ENCODE data around the gene DBNDD1.
"Not testable (repeated sequence)": the region's sequence is repeated elsewhere in the genome, so short reads cannot be mapped to it uniquely, and the experiment has no call there.

Gene DBNDD1

DNA sequence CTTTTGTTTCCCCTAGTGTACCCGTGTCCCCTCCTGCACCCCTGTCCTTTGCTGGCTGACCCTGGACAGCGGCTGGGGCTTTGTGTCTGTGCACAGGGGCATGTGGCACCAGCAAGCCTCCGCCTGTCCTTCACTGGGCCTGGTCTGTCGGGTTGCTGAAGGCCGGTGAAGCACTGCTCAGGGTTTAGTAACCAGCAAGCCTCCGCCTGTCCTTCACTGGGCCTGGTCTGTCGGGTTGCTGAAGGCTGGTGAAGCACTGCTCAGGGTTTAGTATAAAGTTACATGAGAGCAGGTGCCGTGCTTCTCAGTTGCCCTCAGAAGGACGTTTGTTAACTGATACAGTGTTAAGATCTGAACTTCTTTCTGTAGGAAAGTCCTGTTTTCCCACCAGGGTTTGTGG, 36.9 kb downstream of the DBNDD1 start:
- Histone ChIP-seq H3K36me3 (ENCODE audit: insufficient read depth, low read length) (peaks cover 61% of the 10 kb centered on the region), H3K9me3 (ENCODE audit: low read length) (no peaks in the 10 kb centered on the region), H3K9ac (ENCODE audit: low read length) (no peak overlapping the region), H3K4me1 (ENCODE audit: insufficient read depth, low read length) (no peaks in the 10 kb centered on the region), H3K27ac (ENCODE audit: low read depth, low read length) (no peak overlapping the region), H3K4me3 (ENCODE audit: low read depth in 1 of 2, low read length in 2 of 2) (no peak overlapping the region), H3K27me3 (ENCODE audit: control insufficient read depth in 1 of 2, insufficient read depth in 2 of 2, low read length in 2 of 2) (no peaks in the 10 kb centered on the region)

DNA sequence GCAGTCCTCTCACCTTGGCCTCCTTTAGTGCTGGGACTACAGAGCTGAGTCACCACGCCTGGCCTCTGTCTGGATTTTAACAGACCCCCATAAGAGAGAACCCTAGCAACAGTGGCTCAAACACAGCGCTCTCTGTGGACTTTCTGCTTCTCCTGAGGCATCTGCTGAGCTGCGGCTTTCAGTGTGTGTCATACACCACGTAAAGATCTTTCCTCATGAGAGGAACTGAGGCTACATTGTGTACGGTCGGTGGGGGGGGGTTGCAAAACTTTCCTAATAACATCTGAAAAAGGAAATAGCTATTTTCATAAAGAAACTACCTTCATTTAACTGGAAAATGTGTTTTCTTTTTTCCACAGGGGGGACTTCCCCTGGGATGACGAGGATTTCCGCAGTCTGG, 37.8 kb downstream of the DBNDD1 start:
- Histone ChIP-seq H3K27me3 (ENCODE audit: control insufficient read depth in 1 of 2, insufficient read depth in 2 of 2, low read length in 2 of 2) (no peaks in the 10 kb centered on the region), H3K9me3 (ENCODE audit: low read length) (no peaks in the 10 kb centered on the region), H3K9ac (ENCODE audit: low read length) (no peak overlapping the region), H3K27ac (ENCODE audit: low read depth, low read length) (no peak overlapping the region), H3K36me3 (ENCODE audit: insufficient read depth, low read length) (peaks cover 55% of the 10 kb centered on the region), H3K4me1 (ENCODE audit: insufficient read depth, low read length) (no peaks in the 10 kb centered on the region), H3K4me3 (ENCODE audit: low read depth in 1 of 2, low read length in 2 of 2) (no peak overlapping the region)

DNA sequence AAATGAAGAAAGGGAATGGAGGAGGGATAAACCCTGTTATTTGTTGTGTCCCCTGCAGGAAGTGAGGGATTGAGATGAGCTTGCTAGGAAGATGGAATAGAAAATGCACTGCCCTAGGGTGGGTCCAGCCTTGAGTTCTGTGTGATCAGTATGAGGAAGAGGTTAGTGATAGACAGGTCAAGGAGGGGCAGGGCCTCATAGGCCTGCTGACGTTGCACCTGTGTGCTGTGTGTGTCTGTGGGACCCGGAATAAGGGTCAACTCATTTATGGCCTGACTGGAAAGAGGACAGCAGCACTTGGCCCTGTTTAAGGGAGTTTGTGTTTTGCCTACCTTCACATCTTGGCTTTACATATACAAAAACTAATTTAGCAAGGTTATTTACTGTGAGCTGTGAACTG, 44.4 kb downstream of the DBNDD1 start:
- Histone ChIP-seq H3K27ac (ENCODE audit: low read depth, low read length) (no peak overlapping the region), H3K4me1 (ENCODE audit: insufficient read depth, low read length) (peaks cover 20% of the 10 kb centered on the region), H3K4me3 (ENCODE audit: low read depth in 1 of 2, low read length in 2 of 2) (no peak overlapping the region), H3K9ac (ENCODE audit: low read length) (no peak overlapping the region), H3K27me3 (ENCODE audit: control insufficient read depth in 1 of 2, insufficient read depth in 2 of 2, low read length in 2 of 2) (no peaks in the 10 kb centered on the region), H3K9me3 (ENCODE audit: low read length) (no peaks in the 10 kb centered on the region), H3K36me3 (ENCODE audit: insufficient read depth, low read length) (peaks cover 10% of the 10 kb centered on the region)

DNA sequence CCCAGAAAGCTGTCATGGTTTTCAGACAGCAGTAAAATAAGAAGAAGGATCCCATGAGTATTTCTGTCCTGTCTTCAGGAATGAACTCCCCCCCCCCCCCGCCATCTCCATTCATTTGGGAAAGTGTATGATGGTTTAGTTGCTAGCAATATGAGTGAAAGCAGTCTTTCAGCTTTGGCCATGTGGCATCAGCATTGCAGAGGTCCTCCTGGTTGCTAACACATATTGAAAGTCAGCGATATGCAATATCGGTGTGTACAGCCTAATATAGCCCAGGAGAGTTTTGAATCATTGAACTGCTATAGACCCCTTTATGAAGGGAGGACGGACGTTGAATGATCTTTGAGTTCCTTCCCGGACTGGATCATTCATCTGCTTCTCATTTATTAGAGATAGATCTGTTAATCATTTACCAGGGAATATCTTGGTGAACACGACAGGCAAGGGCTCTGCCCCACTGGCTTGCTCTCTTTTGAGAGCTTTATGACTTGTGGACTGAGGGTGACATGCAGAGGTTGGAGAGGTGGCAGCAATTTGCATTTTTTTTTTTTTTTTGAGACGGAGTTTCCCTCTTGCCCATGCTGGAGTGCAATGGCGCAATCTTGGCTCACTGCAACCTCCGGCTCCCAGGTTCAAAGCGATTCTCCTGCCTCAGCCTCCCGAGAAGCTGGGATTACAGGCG, 45.5 kb downstream of the DBNDD1 start:
- H3K27ac ChIP-seq (ENCODE audit: low read depth, low read length), result no peak overlapping the region

DNA sequence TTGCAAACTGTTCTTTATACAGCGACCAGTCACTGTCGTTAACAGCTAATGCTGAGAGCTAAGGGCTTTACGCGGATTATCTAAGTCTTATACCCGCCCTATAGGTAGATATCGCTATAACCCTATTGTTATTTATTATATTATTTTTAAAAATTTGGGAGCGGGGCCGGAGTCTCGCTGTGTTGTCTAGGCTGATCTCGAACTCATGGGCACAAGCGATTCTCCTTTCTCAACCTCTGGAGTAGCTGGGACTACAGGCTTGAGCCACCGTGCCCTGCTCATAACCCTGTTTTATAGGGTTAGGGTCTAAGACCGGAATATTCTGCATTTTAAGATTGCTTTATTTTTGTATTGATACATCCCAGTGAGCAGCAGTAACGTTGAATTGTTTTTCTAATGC, 46.0 kb downstream of the DBNDD1 start:
- Histone ChIP-seq H3K9me3 (ENCODE audit: low read length) (no peaks in the 10 kb centered on the region), H3K4me1 (ENCODE audit: insufficient read depth, low read length) (peaks cover 20% of the 10 kb centered on the region), H3K36me3 (ENCODE audit: insufficient read depth, low read length) (peaks cover 9% of the 10 kb centered on the region), H3K27ac (ENCODE audit: low read depth, low read length) (peak overlapping the region; percentile 97), H3K27me3 (ENCODE audit: control insufficient read depth in 1 of 2, insufficient read depth in 2 of 2, low read length in 2 of 2) (no peaks in the 10 kb centered on the region), H3K4me3 (ENCODE audit: low read depth in 1 of 2, low read length in 2 of 2) (peak overlapping the region; percentile 92 to 99), H3K9ac (ENCODE audit: low read length) (peak overlapping the region; percentile 82)

More for the DNA sequence above, 45.5 kb downstream of the DBNDD1 start:
- Histone ChIP-seq H3K27me3 (ENCODE audit: control insufficient read depth in 1 of 2, insufficient read depth in 2 of 2, low read length in 2 of 2) (no peaks in the 10 kb centered on the region), H3K4me1 (ENCODE audit: insufficient read depth, low read length) (peaks cover 20% of the 10 kb centered on the region), H3K9me3 (ENCODE audit: low read length) (no peaks in the 10 kb centered on the region), H3K4me3 (ENCODE audit: low read depth in 1 of 2, low read length in 2 of 2) (peak overlapping the region in 1 of 2 donors; percentile 92), H3K9ac (ENCODE audit: low read length) (peak overlapping the region; percentile 82), H3K36me3 (ENCODE audit: insufficient read depth, low read length) (peaks cover 9% of the 10 kb centered on the region)

DNA sequence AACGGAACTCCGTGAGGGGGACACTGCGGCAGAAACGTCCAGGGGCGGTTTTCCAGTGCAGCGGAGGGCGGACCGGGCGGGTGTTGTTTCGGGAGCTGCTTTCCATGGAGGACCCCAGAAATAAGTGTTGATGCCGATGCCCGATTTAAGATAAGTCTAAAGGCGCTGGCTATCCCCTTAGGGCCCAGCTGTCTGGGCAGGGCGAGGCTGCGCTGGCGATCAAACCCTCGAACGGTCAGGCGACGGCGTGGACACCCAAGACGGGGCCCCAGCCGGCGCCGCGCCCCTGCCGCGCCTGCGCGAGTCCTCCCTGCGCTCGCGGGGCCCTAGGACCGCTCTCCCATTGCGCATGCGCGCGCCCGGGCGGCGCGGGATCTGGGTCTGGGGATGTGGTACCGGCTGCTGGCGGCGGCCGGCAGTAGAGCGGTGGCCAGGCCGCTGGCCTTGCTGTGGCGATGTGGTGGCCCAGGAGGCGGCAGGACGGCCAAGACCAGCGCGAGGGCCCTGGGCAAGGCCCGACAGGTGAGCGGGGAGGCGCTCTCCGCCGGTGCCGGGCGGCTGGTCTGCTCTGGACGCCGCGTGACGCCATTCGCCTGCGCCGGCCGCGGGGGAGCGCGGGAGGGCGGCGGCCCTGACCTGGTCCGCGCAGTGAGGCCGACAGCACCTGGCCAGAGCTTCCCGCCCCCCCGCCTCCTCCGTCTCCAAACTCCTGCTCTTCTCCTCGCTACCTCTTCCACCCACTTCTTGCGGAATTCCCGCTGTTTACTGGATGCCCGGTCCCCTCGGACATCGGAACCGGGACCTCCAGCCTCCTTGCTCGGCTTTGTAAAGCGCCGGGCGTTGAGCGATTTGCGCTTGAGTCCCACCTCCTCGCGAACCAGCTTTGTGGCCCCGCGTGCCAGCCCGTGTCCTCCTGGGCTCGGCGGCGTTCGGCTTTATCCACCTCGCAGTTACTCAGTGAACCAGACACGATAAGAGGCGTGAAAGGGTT, 46.7 kb downstream of the DBNDD1 start:
- no peaks in the 10 kb centered on the region for H3K9me3 ChIP-seq (ENCODE audit: low read length)
- H3K9ac ChIP-seq (ENCODE audit: low read length), result peak overlapping the region; percentile 82
- peaks cover 20% of the 10 kb centered on the region for H3K4me1 ChIP-seq (ENCODE audit: insufficient read depth, low read length)
- peak overlapping the region; percentile 92 to 99 for H3K4me3 ChIP-seq (ENCODE audit: low read depth in 1 of 2, low read length in 2 of 2)
- peak overlapping the region; percentile 97 for H3K27ac ChIP-seq (ENCODE audit: low read depth, low read length)
- no peaks in the 10 kb centered on the region for H3K27me3 ChIP-seq (ENCODE audit: control insufficient read depth in 1 of 2, insufficient read depth in 2 of 2, low read length in 2 of 2)
- peaks cover 2% of the 10 kb centered on the region for H3K36me3 ChIP-seq (ENCODE audit: insufficient read depth, low read length)

DNA sequence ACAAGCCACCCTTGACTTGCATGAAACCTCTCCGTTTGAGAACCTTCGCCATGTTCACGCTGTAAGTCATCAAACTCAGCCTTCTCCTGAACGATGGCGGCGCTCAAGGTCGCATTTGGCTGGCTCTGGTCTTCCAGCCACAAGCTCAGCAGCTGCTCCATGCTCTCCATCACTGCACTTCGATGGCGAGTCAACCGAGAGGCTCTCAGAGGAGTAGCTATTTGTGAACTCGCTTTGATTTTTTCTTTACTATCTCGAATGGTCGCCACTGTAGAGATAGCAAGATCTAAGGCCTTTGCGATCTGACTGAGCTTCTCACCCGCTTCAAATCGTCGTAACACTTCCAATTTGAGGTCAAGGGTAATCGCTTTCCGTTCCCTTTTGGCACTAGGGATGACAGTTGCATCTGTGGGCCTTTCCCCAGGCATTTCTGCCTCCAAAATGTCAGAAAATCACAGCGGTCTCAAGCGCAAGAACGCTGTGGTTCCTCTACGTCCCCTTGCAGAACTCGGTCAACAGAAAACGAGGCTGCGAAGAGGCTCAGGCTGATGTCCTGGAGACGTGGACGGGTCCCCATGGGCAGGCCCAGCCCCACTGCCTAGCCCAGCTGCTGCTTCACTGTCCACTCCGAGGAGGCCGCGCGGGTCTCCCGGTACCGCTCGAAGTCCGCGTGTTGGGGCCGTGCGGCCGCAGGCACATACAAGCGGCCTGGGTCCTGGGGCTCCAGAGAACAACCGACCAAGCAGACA, 47.6 kb downstream of the DBNDD1 start:
- H3K4me3 ChIP-seq (ENCODE audit: low read depth in 1 of 2, low read length in 2 of 2), result peak overlapping the region; percentile 92 to 99
- peak overlapping the region; percentile 97 for H3K27ac ChIP-seq (ENCODE audit: low read depth, low read length)
- H3K9ac ChIP-seq (ENCODE audit: low read length), result peak overlapping the region; percentile 82
- no peaks in the 10 kb centered on the region for H3K36me3 ChIP-seq (ENCODE audit: insufficient read depth, low read length)
- H3K4me1 ChIP-seq (ENCODE audit: insufficient read depth, low read length), result peaks cover 20% of the 10 kb centered on the region
- no peaks in the 10 kb centered on the region for H3K27me3 ChIP-seq (ENCODE audit: control insufficient read depth in 1 of 2, insufficient read depth in 2 of 2, low read length in 2 of 2)
- H3K9me3 ChIP-seq (ENCODE audit: low read length), result no peaks in the 10 kb centered on the region

DNA sequence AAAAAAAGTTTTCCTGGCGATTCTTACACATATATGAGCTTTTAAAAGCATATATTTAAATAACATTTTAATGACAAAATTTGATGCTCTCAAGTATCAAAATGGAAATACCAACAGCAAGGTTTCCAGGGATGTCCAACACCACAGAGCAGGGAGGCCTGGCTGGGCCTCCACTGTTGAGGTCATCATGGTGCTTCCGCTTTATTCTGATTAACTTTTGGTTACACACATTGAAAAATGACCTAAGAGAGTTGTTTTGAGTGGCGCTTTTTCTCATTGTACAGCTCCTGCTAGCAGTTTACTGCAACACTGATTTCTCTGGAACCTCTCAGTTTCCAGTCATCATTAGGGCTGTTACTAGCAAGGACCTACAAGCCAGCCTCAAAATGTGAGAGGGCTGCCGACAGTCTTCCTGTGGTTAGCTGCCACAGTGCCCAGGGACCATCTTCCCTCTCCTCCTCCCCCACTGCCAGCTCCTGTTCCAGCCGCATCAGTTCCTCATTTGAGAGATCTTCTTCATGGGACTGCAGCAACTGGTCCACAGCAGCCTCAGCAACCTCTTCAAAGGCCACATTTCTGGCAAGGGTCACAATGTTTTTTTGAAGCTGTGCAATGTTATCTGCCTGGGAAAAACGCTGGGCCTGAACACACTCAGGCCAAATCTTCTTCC, 49.4 kb downstream of the DBNDD1 start:
- H3K27ac ChIP-seq (ENCODE audit: low read depth, low read length), result no peak overlapping the region
- peaks cover 20% of the 10 kb centered on the region for H3K4me1 ChIP-seq (ENCODE audit: insufficient read depth, low read length)
- H3K27me3 ChIP-seq (ENCODE audit: control insufficient read depth in 1 of 2, insufficient read depth in 2 of 2, low read length in 2 of 2), result no peaks in the 10 kb centered on the region
- H3K36me3 ChIP-seq (ENCODE audit: insufficient read depth, low read length), result no peaks in the 10 kb centered on the region
- no peaks in the 10 kb centered on the region for H3K9me3 ChIP-seq (ENCODE audit: low read length)
- no peak overlapping the region for H3K9ac ChIP-seq (ENCODE audit: low read length)
- no peak overlapping the region for H3K4me3 ChIP-seq (ENCODE audit: low read depth in 1 of 2, low read length in 2 of 2)

DNA sequence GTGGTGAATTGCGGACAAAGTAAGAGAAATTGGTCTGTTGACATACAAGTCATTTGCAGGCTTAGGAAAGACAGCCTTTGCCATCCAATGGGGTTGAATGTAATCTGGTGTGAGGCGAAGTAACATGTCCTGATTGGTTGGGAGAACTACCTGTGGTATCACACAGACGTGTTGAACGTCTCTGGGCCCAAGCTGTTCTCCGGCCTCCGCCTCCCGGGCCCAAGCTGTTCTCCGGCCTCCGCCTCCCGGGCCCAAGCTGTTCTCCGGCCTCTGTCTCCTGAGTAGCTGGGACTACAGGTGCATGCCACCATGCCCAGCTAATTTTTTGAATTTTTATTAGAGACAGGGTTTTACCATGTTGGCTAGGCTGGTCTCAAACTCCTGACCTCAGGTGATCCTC, 51.2 kb downstream of the DBNDD1 start:
- H3K4me1 ChIP-seq (ENCODE audit: insufficient read depth, low read length), result peaks cover 11% of the 10 kb centered on the region
- not testable (repeated sequence) for H3K27me3 ChIP-seq (ENCODE audit: control insufficient read depth in 1 of 2, insufficient read depth in 2 of 2, low read length in 2 of 2); H3K36me3 ChIP-seq (ENCODE audit: insufficient read depth, low read length); H3K27ac ChIP-seq (ENCODE audit: low read depth, low read length); H3K9ac ChIP-seq (ENCODE audit: low read length); H3K4me3 ChIP-seq (ENCODE audit: low read depth in 1 of 2, low read length in 2 of 2); H3K9me3 ChIP-seq (ENCODE audit: low read length)

DNA sequence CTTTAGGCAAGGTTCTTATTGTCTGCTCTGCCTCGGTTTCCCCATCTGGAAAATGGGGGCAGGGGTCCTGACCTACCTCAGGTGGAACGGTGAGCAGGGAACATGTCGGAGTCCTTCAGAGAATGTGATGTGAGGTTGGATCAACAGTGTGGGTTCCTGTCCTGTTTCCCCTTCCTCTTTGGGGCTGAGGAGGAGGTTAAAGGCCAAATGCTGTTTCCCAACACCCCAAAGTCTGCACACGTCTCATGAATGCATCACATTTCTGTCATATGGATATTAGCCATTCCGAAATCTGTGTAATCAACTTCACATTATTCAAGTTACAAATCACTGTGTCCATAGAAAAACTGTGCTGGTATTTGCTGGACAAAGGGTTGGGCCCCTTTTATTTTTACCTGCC, 51.8 kb downstream of the DBNDD1 start:
- not testable (repeated sequence) for H3K9me3 ChIP-seq (ENCODE audit: low read length); H3K4me3 ChIP-seq (ENCODE audit: low read depth in 1 of 2, low read length in 2 of 2); H3K27me3 ChIP-seq (ENCODE audit: control insufficient read depth in 1 of 2, insufficient read depth in 2 of 2, low read length in 2 of 2); H3K27ac ChIP-seq (ENCODE audit: low read depth, low read length); H3K9ac ChIP-seq (ENCODE audit: low read length); H3K36me3 ChIP-seq (ENCODE audit: insufficient read depth, low read length)
- peaks cover 11% of the 10 kb centered on the region for H3K4me1 ChIP-seq (ENCODE audit: insufficient read depth, low read length)

DNA sequence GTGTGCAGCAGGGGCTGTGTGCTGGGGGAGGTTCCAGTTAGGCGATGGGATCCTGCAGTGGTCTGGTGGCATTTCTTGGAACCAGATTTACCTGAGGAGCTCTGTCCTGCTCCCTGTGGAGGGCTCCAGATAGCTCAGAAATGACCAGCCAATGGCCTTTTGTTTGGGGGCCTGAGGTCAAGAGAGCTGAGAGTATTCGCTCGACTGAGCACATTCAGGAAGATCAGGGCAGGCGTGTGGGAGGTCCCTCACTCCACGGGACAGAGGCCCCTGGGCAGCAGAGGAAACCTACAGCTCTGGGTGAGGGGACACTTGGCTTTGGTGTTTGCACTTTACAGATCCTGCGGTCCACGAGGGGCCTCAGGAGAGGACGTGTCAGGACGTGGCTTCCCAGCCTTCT, 52.5 kb downstream of the DBNDD1 start:
- no peaks in the 10 kb centered on the region for H3K36me3 ChIP-seq (ENCODE audit: insufficient read depth, low read length)
- H3K27ac ChIP-seq (ENCODE audit: low read depth, low read length), result no peak overlapping the region
- peaks cover 9% of the 10 kb centered on the region for H3K4me1 ChIP-seq (ENCODE audit: insufficient read depth, low read length)
- H3K4me3 ChIP-seq (ENCODE audit: low read depth in 1 of 2, low read length in 2 of 2), result no peak overlapping the region
- H3K27me3 ChIP-seq (ENCODE audit: control insufficient read depth in 1 of 2, insufficient read depth in 2 of 2, low read length in 2 of 2), result no peaks in the 10 kb centered on the region
- no peaks in the 10 kb centered on the region for H3K9me3 ChIP-seq (ENCODE audit: low read length)
- H3K9ac ChIP-seq (ENCODE audit: low read length), result no peak overlapping the region
